ENCODE results near the gene TICAM2.

GRCh38 chr5:115601701-115602590 is at the start of gene TICAM2:
- TF ChIP-seq POLR2AphosphoS5 (IDR thresholded peaks at IDR 0.05; ENCODE audit: low read depth, low read length) (no peak), SIN3A (IDR thresholded peaks at IDR 0.05; ENCODE audit: borderline replicate concordance, insufficient read depth, low read length) (no peak)
